Measurements from ENCODE around the gene GALNT9.

GALNT9 gene

GRCh38 chr12:132343294-132344004 is 14.1 kb upstream of the GALNT9 start:
- no peak for DNase-seq

GRCh38 chr12:132342251-132343227 is 13.2 kb upstream of the GALNT9 start:
- peak; percentile 4 for DNase-seq

- no peak for DNase-seq
Observed at GRCh38 chr12:132341318-132342050, 12.1 kb upstream of the GALNT9 start.

GRCh38 chr12:132340266-132341035 is 11.1 kb upstream of the GALNT9 start:
- DNase-seq: no peak

- DNase-seq: no peak
Observed at GRCh38 chr12:132339856-132340255, 10.5 kb upstream of the GALNT9 start.

GRCh38 chr12:132338781-132339180 is 9.4 kb upstream of the GALNT9 start:
- DNase-seq: no peak

- DNase-seq: no peak
Observed at GRCh38 chr12:132338311-132338710, 8.9 kb upstream of the GALNT9 start.

GRCh38 chr12:132337557-132337956 is 8.2 kb upstream of the GALNT9 start:
- no peak for DNase-seq

- no peak for DNase-seq
Observed at GRCh38 chr12:132336451-132337413, 7.3 kb upstream of the GALNT9 start.

GRCh38 chr12:132335179-132335756 is 5.9 kb upstream of the GALNT9 start:
- no peak for DNase-seq

- no peak for DNase-seq
Observed at GRCh38 chr12:132333766-132334165, 4.4 kb upstream of the GALNT9 start.

- DNase-seq: no peak
Observed at GRCh38 chr12:132333273-132333672, 3.9 kb upstream of the GALNT9 start.

GRCh38 chr12:132330549-132330881 is 1.1 kb upstream of the GALNT9 start:
- no peak for DNase-seq

GRCh38 chr12:132329720-132330548 is 545 bp upstream of the GALNT9 start:
- no peak for DNase-seq

GRCh38 chr12:132328282-132329029 is 933 bp downstream of the GALNT9 start:
- DNase-seq: no peak

- DNase-seq: peak; percentile 10
Observed at GRCh38 chr12:132327336-132328171, 1.8 kb downstream of the GALNT9 start.

- DNase-seq: no peak
Observed at GRCh38 chr12:132326646-132327045, 2.7 kb downstream of the GALNT9 start.

GRCh38 chr12:132325733-132326130 is 3.7 kb downstream of the GALNT9 start:
- no peak for DNase-seq

All from OCI-M1 (cell line).